Stimulated activated memory B cell treated with anti-CD40 and anti-IgM and Interleukin-4, amounts not matched to agents 10 μg/mL and 1 μg/mL and 100 μg/mL, for 72 hours (primary cell): ENCODE measurements around the gene RBM25.
"Not testable (repeated sequence)": the region's sequence is repeated elsewhere in the genome, so short reads cannot be mapped to it uniquely, and the experiment has no call there.

Source experiments
- ATAC-seq: fragments of 150-1000 bp; cut with Tn5 transposase; 2 replicates; pipeline ENCODE4 v1.10.0; 2021
- H3K27ac Mint-ChIP-seq: one replicate; pipeline ENCODE4 v1.8.0; 2022; ENCODE audit warnings: mild to moderate bottlenecking, mixed read lengths
- H3K27me3 Mint-ChIP-seq: one replicate; pipeline ENCODE4 v1.8.0; 2022; ENCODE audit warnings: mixed read lengths
- H3K36me3 Mint-ChIP-seq: one replicate; pipeline ENCODE4 v1.8.0; 2022; ENCODE audit warnings: mixed read lengths
- H3K4me1 Mint-ChIP-seq: one replicate; pipeline ENCODE4 v1.8.0; 2022; ENCODE audit warnings: mixed read lengths
- H3K4me3 Mint-ChIP-seq: one replicate; pipeline ENCODE4 v1.8.0; 2022; ENCODE audit warnings: mild to moderate bottlenecking, moderate library complexity, mixed read lengths
- H3K9me3 Mint-ChIP-seq: one replicate; pipeline ENCODE4 v1.8.0; 2022; ENCODE audit warnings: mixed read lengths

The RBM25 gene

GRCh38 chr14:73136387-73137225, 78.3 kb downstream of the RBM25 start, which contains the start of gene PSEN1:
PSEN1 (plus strand) TSS chr14:73136507; CDS start chr14:73148020, 11,513 bp downstream.
- peak; percentile 98 for ATAC-seq
- peak within 1 kb of the TSS; percentile 100 for H3K27ac Mint-ChIP-seq

GRCh38 chr14:73140811-73141323, 82.5 kb downstream of the RBM25 start:
- Mint-ChIP-seq H3K27ac (peak overlapping the region; percentile 13), H3K4me1 (peaks cover 54% of the 10 kb centered on the region), H3K4me3 (no peak overlapping the region)

More at GRCh38 chr14:73136387-73137225, 78.3 kb downstream of the RBM25 start, which contains the start of gene PSEN1:
- Mint-ChIP-seq H3K36me3 (peaks cover 30% of the 10 kb centered on the region), H3K4me3 (peak within 1 kb of the TSS; percentile 98), H3K4me1 (peaks cover 31% of the 10 kb centered on the region), H3K9me3 (peaks cover 15% of the 10 kb centered on the region), H3K27me3 (no peaks in the 10 kb centered on the region)

GRCh38 chr14:73142216-73142615, 83.9 kb downstream of the RBM25 start:
- Mint-ChIP-seq H3K9me3 (no peaks in the 10 kb centered on the region), H3K4me1 (peaks cover 48% of the 10 kb centered on the region), H3K27me3 (no peaks in the 10 kb centered on the region), H3K4me3 (no peak overlapping the region), H3K27ac (no peak overlapping the region), H3K36me3 (peaks cover 22% of the 10 kb centered on the region)
- no peak for ATAC-seq

More at GRCh38 chr14:73140811-73141323, 82.5 kb downstream of the RBM25 start:
- no peaks in the 10 kb centered on the region for H3K27me3 Mint-ChIP-seq
- no peak for ATAC-seq
- peaks cover 21% of the 10 kb centered on the region for H3K36me3 Mint-ChIP-seq
- H3K9me3 Mint-ChIP-seq = no peaks in the 10 kb centered on the region

- no peaks in the 10 kb centered on the region for H3K9me3 Mint-ChIP-seq
- H3K27ac Mint-ChIP-seq = peak overlapping the region; percentile 44
- no peaks in the 10 kb centered on the region for H3K27me3 Mint-ChIP-seq
- H3K4me3 Mint-ChIP-seq = no peak overlapping the region
- no peak for ATAC-seq
- H3K36me3 Mint-ChIP-seq = peaks cover 17% of the 10 kb centered on the region
- peaks cover 42% of the 10 kb centered on the region for H3K4me1 Mint-ChIP-seq
These were observed 84.7 kb downstream of the RBM25 start for GRCh38 chr14:73143003-73143402.

GRCh38 chr14:73143617-73144016, 85.3 kb downstream of the RBM25 start:
- Mint-ChIP-seq H3K27me3 (no peaks in the 10 kb centered on the region), H3K4me1 (peaks cover 42% of the 10 kb centered on the region), H3K4me3 (no peak overlapping the region), H3K36me3 (peaks cover 23% of the 10 kb centered on the region), H3K9me3 (no peaks in the 10 kb centered on the region), H3K27ac (peak overlapping the region; percentile 44)
- ATAC-seq = no peak

GRCh38 chr14:73145371-73145770, 87.0 kb downstream of the RBM25 start:
- H3K9me3 Mint-ChIP-seq = no peaks in the 10 kb centered on the region

GRCh38 chr14:73146111-73146510, 87.8 kb downstream of the RBM25 start:
- Mint-ChIP-seq H3K27ac (no peak overlapping the region), H3K4me1 (peaks cover 35% of the 10 kb centered on the region), H3K4me3 (no peak overlapping the region), H3K27me3 (no peaks in the 10 kb centered on the region), H3K9me3 (no peaks in the 10 kb centered on the region), H3K36me3 (peaks cover 25% of the 10 kb centered on the region)
- ATAC-seq = no peak

More at GRCh38 chr14:73145371-73145770, 87.0 kb downstream of the RBM25 start:
- Mint-ChIP-seq H3K36me3 (peaks cover 30% of the 10 kb centered on the region), H3K27ac (no peak overlapping the region), H3K4me1 (peaks cover 42% of the 10 kb centered on the region), H3K4me3 (no peak overlapping the region), H3K27me3 (no peaks in the 10 kb centered on the region)
- no peak for ATAC-seq

GRCh38 chr14:73149753-73150152, 91.4 kb downstream of the RBM25 start:
- H3K9me3 Mint-ChIP-seq = no peaks in the 10 kb centered on the region

GRCh38 chr14:73153272-73153671, 94.9 kb downstream of the RBM25 start:
- Mint-ChIP-seq H3K9me3 (no peaks in the 10 kb centered on the region), H3K4me1 (no peaks in the 10 kb centered on the region), H3K4me3 (no peak overlapping the region), H3K27ac (no peak overlapping the region), H3K36me3 (peaks cover 40% of the 10 kb centered on the region), H3K27me3 (no peaks in the 10 kb centered on the region)
- ATAC-seq = no peak

More at GRCh38 chr14:73149753-73150152, 91.4 kb downstream of the RBM25 start:
- peaks cover 28% of the 10 kb centered on the region for H3K36me3 Mint-ChIP-seq
- no peaks in the 10 kb centered on the region for H3K27me3 Mint-ChIP-seq
- H3K4me1 Mint-ChIP-seq = peaks cover 15% of the 10 kb centered on the region
- H3K4me3 Mint-ChIP-seq = no peak overlapping the region
- ATAC-seq = no peak
- no peak overlapping the region for H3K27ac Mint-ChIP-seq

GRCh38 chr14:73162251-73162650, 103.9 kb downstream of the RBM25 start:
- no peaks in the 10 kb centered on the region for H3K4me1 Mint-ChIP-seq
- no peak overlapping the region for H3K27ac Mint-ChIP-seq
- H3K9me3 Mint-ChIP-seq = no peaks in the 10 kb centered on the region
- ATAC-seq = no peak
- H3K4me3 Mint-ChIP-seq = no peak overlapping the region
- H3K36me3 Mint-ChIP-seq = peaks cover 71% of the 10 kb centered on the region
- no peaks in the 10 kb centered on the region for H3K27me3 Mint-ChIP-seq

- no peaks in the 10 kb centered on the region for H3K9me3 Mint-ChIP-seq
- no peak overlapping the region for H3K27ac Mint-ChIP-seq
- H3K36me3 Mint-ChIP-seq = peaks cover 65% of the 10 kb centered on the region
- no peaks in the 10 kb centered on the region for H3K27me3 Mint-ChIP-seq
- no peak overlapping the region for H3K4me3 Mint-ChIP-seq
- no peak for ATAC-seq
- no peaks in the 10 kb centered on the region for H3K4me1 Mint-ChIP-seq
These were observed 108.1 kb downstream of the RBM25 start for GRCh38 chr14:73166399-73166798.

- no peak for ATAC-seq
- Mint-ChIP-seq H3K4me3 (no peak overlapping the region), H3K27me3 (no peaks in the 10 kb centered on the region), H3K9me3 (no peaks in the 10 kb centered on the region), H3K27ac (no peak overlapping the region), H3K36me3 (peaks cover 65% of the 10 kb centered on the region), H3K4me1 (no peaks in the 10 kb centered on the region)
These were observed 109.4 kb downstream of the RBM25 start for GRCh38 chr14:73167727-73168126.

- Mint-ChIP-seq H3K36me3 (peaks cover 68% of the 10 kb centered on the region), H3K4me1 (no peaks in the 10 kb centered on the region), H3K9me3 (no peaks in the 10 kb centered on the region), H3K27me3 (no peaks in the 10 kb centered on the region), H3K27ac (no peak overlapping the region), H3K4me3 (no peak overlapping the region)
- no peak for ATAC-seq
These were observed 109.9 kb downstream of the RBM25 start for GRCh38 chr14:73168274-73168673.

- Mint-ChIP-seq H3K4me1 (no peaks in the 10 kb centered on the region), H3K27ac (no peak overlapping the region), H3K27me3 (no peaks in the 10 kb centered on the region), H3K36me3 (peaks cover 68% of the 10 kb centered on the region), H3K9me3 (no peaks in the 10 kb centered on the region), H3K4me3 (no peak overlapping the region)
- ATAC-seq = no peak
These were observed 110.4 kb downstream of the RBM25 start for GRCh38 chr14:73168691-73169090.

GRCh38 chr14:73169855-73170254, 111.5 kb downstream of the RBM25 start:
- not testable (repeated sequence) for H3K4me3 Mint-ChIP-seq, H3K9me3 Mint-ChIP-seq, ATAC-seq, H3K27me3 Mint-ChIP-seq, H3K4me1 Mint-ChIP-seq, H3K27ac Mint-ChIP-seq
- H3K36me3 Mint-ChIP-seq = peaks cover 68% of the 10 kb centered on the region

- Mint-ChIP-seq H3K27me3 (no peaks in the 10 kb centered on the region), H3K4me3 (no peak overlapping the region), H3K27ac (no peak overlapping the region), H3K9me3 (no peaks in the 10 kb centered on the region), H3K4me1 (no peaks in the 10 kb centered on the region), H3K36me3 (peaks cover 69% of the 10 kb centered on the region)
- no peak for ATAC-seq
These were observed 112.4 kb downstream of the RBM25 start for GRCh38 chr14:73170686-73171085.
